Mucosa of descending colon (tissue), 3 donors: ENCODE data around the gene NUBP1. TPM values are rescaled to one million over a fixed set of nuclear protein-coding genes. Genes with fewer than 3 reads are reported as not detected.

Experiments
- ATAC-seq: fragments of 200-7000 bp; cut with Tn5 transposase; one replicate; pipeline ENCODE4 v1.9.1; 2020; ENCODE audit warnings: mild to moderate bottlenecking, moderate library complexity
- DNase-seq, 3 donors: peaks; one replicate each; pipeline ENCODE4 v3.0.0-alpha.2; 2020
- H3K36me3 ChIP-seq: fragments of 200-600 bp; one replicate; pipeline ENCODE4 v1.8.0; 2021; ENCODE audit warnings: low read depth, mild to moderate bottlenecking
- H3K4me1 ChIP-seq: fragments of 200-600 bp; one replicate; pipeline ENCODE4 v1.8.0; 2021; ENCODE audit warnings: low read depth, mild to moderate bottlenecking
- H3K4me3 ChIP-seq: fragments of 200-600 bp; one replicate; pipeline ENCODE4 v1.8.0; 2021; ENCODE audit warnings: mild to moderate bottlenecking
- H3K9me3 ChIP-seq: fragments of 200-600 bp; one replicate; pipeline ENCODE4 v1.8.0; 2021; ENCODE audit warnings: mild to moderate bottlenecking
- CTCF ChIP-seq: fragments of 200-600 bp; IDR thresholded peaks from one replicate; pipeline ENCODE4 v1.8.0; 2022; ENCODE audit warnings: antibody characterized with exemption, mild to moderate bottlenecking
- intact Hi-C, 2 donors: fragments of 100-400 bp; cut with DNase I in 1 of 2; cut with micrococcal nuclease in 1 of 2; formaldehyde crosslinking; loops; one replicate each; pipeline versions ENCODE4 v1.11.0 to v1.11.1; 2022; cut with DNase I, micrococcal nuclease
- total RNA-seq, 3 donors: library from RNA; stranded (reverse); fragmentation: NEBNext Ultra II Directional in 2 of 3; extraction: Animal tissue kit (Norgen Biotek cat#: 25700) in 2 of 3; gene quantifications; one replicate each; pipeline versions ENCODE4 v1.2.1 to v1.2.4, GENCODE V29; 2021 to 2023
- donor health status: DM: no; HTN: no; CAD: no; lungs with moderate emphysema.
- donor health status: DM: no; HTN: no; CAD: no.
- donor health status: DM: no; HTN: yes; CAD: no.

NUBP1 gene
- total RNA-seq, 3 donors from 2014 or later, result 24.1 to 34.8 (median 24.6) TPM

- Histone ChIP-seq H3K36me3 (no peaks in the 10 kb centered on the region), H3K9me3 (no peaks in the 10 kb centered on the region), H3K4me3 (peak overlapping the region; percentile 25), H3K4me1 (peaks cover 4% of the 10 kb centered on the region)
- no peak for TF ChIP-seq CTCF
- ATAC-seq (no peak), DNase-seq (no peak)
- intact Hi-C loops, result loop anchor here in 1 of 2 donors (5.0 kb wide), 1 partner anchor 179 kb away; no protein-coding TSS in a partner anchor
These were observed 424 bp upstream of the NUBP1 start for GRCh38 chr16:10743227-10743609.

- no peaks in the 10 kb centered on the region for H3K9me3 ChIP-seq
- TF ChIP-seq CTCF, result no peak
- H3K4me3 ChIP-seq, result peak overlapping the region; percentile 25
- no peaks in the 10 kb centered on the region for H3K36me3 ChIP-seq
- DNase-seq, result peak in 1 of 3 donors; percentile 44
- ATAC-seq, result peak; percentile 1
- intact Hi-C loops, result loop anchor here in 1 of 2 donors (5.0 kb wide), 1 partner anchor 178 kb away; no protein-coding TSS in a partner anchor
- peaks cover 4% of the 10 kb centered on the region for H3K4me1 ChIP-seq
These were observed 858 bp downstream of the NUBP1 start for GRCh38 chr16:10744370-10745030.

- intact Hi-C loops, result no loop called here
- H3K4me3 ChIP-seq, result no peak overlapping the region
- no peak for ATAC-seq
- no peak for DNase-seq
- H3K4me1 ChIP-seq, result peaks cover 4% of the 10 kb centered on the region
- TF ChIP-seq CTCF, result no peak
- H3K9me3 ChIP-seq, result no peaks in the 10 kb centered on the region
- H3K36me3 ChIP-seq, result no peaks in the 10 kb centered on the region
These were observed 2.2 kb downstream of the NUBP1 start for GRCh38 chr16:10745841-10746240.

- intact Hi-C loops, result no loop called here
- no peak overlapping the region for H3K4me3 ChIP-seq
- H3K4me1 ChIP-seq, result no peaks in the 10 kb centered on the region
- ATAC-seq (no peak), DNase-seq (no peak)
- no peaks in the 10 kb centered on the region for H3K36me3 ChIP-seq
- TF ChIP-seq CTCF, result no peak
- H3K9me3 ChIP-seq, result no peaks in the 10 kb centered on the region
These were observed 7.2 kb downstream of the NUBP1 start for GRCh38 chr16:10750793-10751192.

- intact Hi-C loops, result no loop called here
- Histone ChIP-seq H3K4me3 (no peak overlapping the region), H3K36me3 (no peaks in the 10 kb centered on the region), H3K4me1 (no peaks in the 10 kb centered on the region), H3K9me3 (no peaks in the 10 kb centered on the region)
- DNase-seq (no peak), ATAC-seq (peak; percentile 13)
- TF ChIP-seq CTCF, result no peak
These were observed 7.7 kb downstream of the NUBP1 start for GRCh38 chr16:10751291-10751697.
